HG03575 (cell line): ENCODE results near the gene S100A12.
"Not testable (repeated sequence)": the region's sequence is repeated elsewhere in the genome, so short reads cannot be mapped to it uniquely, and the experiment has no call there.

Source experiments
- ATAC-seq: cut with Tn5 transposase; IDR thresholded peaks from one replicate; pipeline ENCODE4 v1.9.1; 2021; ENCODE audit not compliant: unreplicated experiment, insufficient number of reproducible peaks, low FRiP score; ENCODE audit errors: extremely low read depth

S100A12 gene

GRCh38 chr1:153357076-153357852 lies 18.2 kb downstream of the S100A12 start:
- ATAC-seq, result no peak

- no peak for ATAC-seq
Observed at GRCh38 chr1:153356392-153357075, 18.9 kb downstream of the S100A12 start.

- ATAC-seq, result no peak
Observed at GRCh38 chr1:153355445-153356071, 19.9 kb downstream of the S100A12 start.

- no peak for ATAC-seq
Observed at GRCh38 chr1:153354515-153355193, 20.8 kb downstream of the S100A12 start.

- no peak for ATAC-seq
Observed at GRCh38 chr1:153353226-153353947, 22.0 kb downstream of the S100A12 start.

- no peak for ATAC-seq
Observed at GRCh38 chr1:153352523-153352922, 22.9 kb downstream of the S100A12 start.

- no peak for ATAC-seq
Observed at GRCh38 chr1:153350321-153350957, 25.0 kb downstream of the S100A12 start.

GRCh38 chr1:153349363-153350320 lies 25.8 kb downstream of the S100A12 start:
- ATAC-seq, result no peak

GRCh38 chr1:153348511-153349362 lies 26.7 kb downstream of the S100A12 start, which contains the start of gene PGLYRP4:
Gene PGLYRP4, minus strand, starts transcription at chr1:153348841. Its CDS starts 909 bp downstream, at chr1:153347932.
- ATAC-seq, result no peak

- ATAC-seq, result no peak
Observed at GRCh38 chr1:153347856-153348255, 27.6 kb downstream of the S100A12 start.

GRCh38 chr1:153347049-153347448 lies 28.4 kb downstream of the S100A12 start:
- not testable (repeated sequence) for ATAC-seq

GRCh38 chr1:153346077-153346723 lies 29.2 kb downstream of the S100A12 start:
- ATAC-seq, result no peak

GRCh38 chr1:153345187-153346076 lies 30.0 kb downstream of the S100A12 start:
- no peak for ATAC-seq

- ATAC-seq, result no peak
Observed at GRCh38 chr1:153344718-153345025, 30.7 kb downstream of the S100A12 start.
